ENCODE measurements around the gene CCNDBP1. TPM values are rescaled to one million over a fixed set of nuclear protein-coding genes. Genes with fewer than 3 reads are reported as not detected.

Gene CCNDBP1
- total and polyA plus RNA-seq, 2 of the 8 experiments (the other 6 are each of a cell fraction or from before 2014, with no cell fraction given), result 23.4 to 29.0 TPM

GRCh38 chr15:43211224-43211735 is 26.1 kb downstream of the CCNDBP1 start:
- Histone ChIP-seq H2AFZ (ENCODE audit: low read length) (no peak overlapping the region), H3K9me3 (ENCODE audit: insufficient read depth in 2 of 2, low read depth in 1 of 2, low read length in 1 of 2) (no peaks in the 10 kb centered on the region), H3K9ac (replicated peaks in 1 of 4; ENCODE audit: extremely low read depth in 1 of 4, low read depth in 3 of 4, low read length in 3 of 4) (no peak overlapping the region), H3K27me3 (replicated peaks in 1 of 4; ENCODE audit: control insufficient read depth in 3 of 4, extremely low read depth in 1 of 4, insufficient read depth in 3 of 4, low read length in 3 of 4) (no peaks in the 10 kb centered on the region), H2BK5ac (ENCODE audit: low read depth, low read length) (no peak overlapping the region), H3K4me2 (ENCODE audit: insufficient read depth in 1 of 2, low read depth in 2 of 2, low read length in 2 of 2) (no peak overlapping the region), H3K4ac (replicated peaks; ENCODE audit: insufficient read length, low read depth, low read length) (no peak overlapping the region), H3K23ac (ENCODE audit: insufficient read length) (no peak overlapping the region), H4K91ac (replicated peaks; ENCODE audit: insufficient read length, low read length) (no peak overlapping the region), H3K56ac (replicated peaks; ENCODE audit: insufficient read length, low read depth, low read length) (no peak overlapping the region), H3K4me1 (replicated peaks in 1 of 4; ENCODE audit: control insufficient read depth in 3 of 4, insufficient read depth in 4 of 4, low read length in 3 of 4) (peaks cover 0 to 3% (median 0%) of the 10 kb centered on the region in 4 experiments; a peak in 2 of 7 replicates), H3K23me2 (ENCODE audit: low read depth, low read length) (no peaks in the 10 kb centered on the region), H2BK120ac (replicated peaks; ENCODE audit: low read depth, low read length) (no peak overlapping the region), H2BK12ac (ENCODE audit: low read depth, low read length) (no peak overlapping the region), H3K27ac (ENCODE audit: low read depth, low read length) (no peak overlapping the region), H4K20me1 (replicated peaks in 1 of 2; ENCODE audit: control insufficient read depth in 1 of 2, insufficient read depth in 2 of 2, low read length in 2 of 2) (no peaks in the 10 kb centered on the region), H3K79me2 (ENCODE audit: control insufficient read depth in 1 of 2, insufficient read depth in 2 of 2, low read length in 2 of 2) (no peaks in the 10 kb centered on the region), H3K18ac (ENCODE audit: extremely low read depth, low read length) (no peak overlapping the region), H4K8ac (ENCODE audit: extremely low read depth, insufficient read depth, low read length) (no peak overlapping the region), H2AK5ac (ENCODE audit: low read depth, low read length) (no peak overlapping the region), H2BK20ac (ENCODE audit: low read length) (no peak overlapping the region), H3K4me3 (ENCODE audit: extremely low read depth in 1 of 4, insufficient read depth in 2 of 4, low read depth in 3 of 4, low read length in 4 of 4) (no peak overlapping the region), H3K79me1 (ENCODE audit: low read depth, low read length) (no peaks in the 10 kb centered on the region; the same call in 1 of the 2 replicates), H3K14ac (ENCODE audit: insufficient read length) (no peak overlapping the region), H2BK15ac (ENCODE audit: low read length) (no peak overlapping the region), H4K5ac (ENCODE audit: insufficient read length, low read depth, low read length) (no peak overlapping the region), H3K36me3 (ENCODE audit: control insufficient read depth in 2 of 4, insufficient read depth in 4 of 4, low read length in 3 of 4) (no peaks in the 10 kb centered on the region)
- no peak for DNase-seq (ENCODE audit: low read depth in 1 of 2, low spot score in 2 of 2)
- 83% methylated on average over 4 of the region's 4 CpGs; no CpG with 5 or more reads in 1 of the 2 experiments for WGBS, 2 experiments (ENCODE audit: extremely low coverage in 1 of 2, insufficient coverage in 1 of 2, insufficient read length in 1 of 2, insufficient replicate concordance in 2 of 2, low coverage in 1 of 2, low lambda C conversion rate in 2 of 2, missing lambda C conversion rate in 1 of 2)
- no peak for TF ChIP-seq CTCF (IDR thresholded peaks at IDR 0.05; ENCODE audit: control extremely low read depth in 1 of 3, insufficient read depth in 1 of 3, low read depth in 1 of 3, low read length in 3 of 3)
- ChIA-PET CTCF (ENCODE audit: partially characterized antibody) (interaction anchor here (0.6 to 9.6 kb wide), 13 partner anchors 9 to 91 kb away, joined by 3 to 109 read pairs (median 4); partner anchors contain the start of genes EPB42, TGM5 and TGM7), POLR2A (ENCODE audit: partially characterized antibody) (no interaction called here)
- no peak for FAIRE-seq

All from H1 (cell line).